ENCODE results near the gene NUP37. TPM values are rescaled to one million over a fixed set of nuclear protein-coding genes. Genes with fewer than 3 reads are reported as not detected.

NUP37 gene
- total RNA-seq, 1 donor from 2014 or later, result 44.9 TPM

GRCh38 chr12:102114212-102114611, 5.7 kb downstream of the NUP37 start:
- Mint-ChIP-seq H3K27ac (ENCODE audit: unreplicated experiment) (no peak overlapping the region), H3K4me3 (no peak overlapping the region), H3K4me1 (peaks cover 4% of the 10 kb centered on the region), H3K9me3 (no peaks in the 10 kb centered on the region), H3K27me3 (ENCODE audit: low read depth) (no peaks in the 10 kb centered on the region), H3K36me3 (ENCODE audit: low read depth) (peaks cover 14% of the 10 kb centered on the region)
- DNase-seq (ENCODE audit: low read depth, low spot score), result no peak
- TF ChIP-seq CTCF (conservative IDR thresholded peaks at IDR 0.05), result no peak

DNA sequence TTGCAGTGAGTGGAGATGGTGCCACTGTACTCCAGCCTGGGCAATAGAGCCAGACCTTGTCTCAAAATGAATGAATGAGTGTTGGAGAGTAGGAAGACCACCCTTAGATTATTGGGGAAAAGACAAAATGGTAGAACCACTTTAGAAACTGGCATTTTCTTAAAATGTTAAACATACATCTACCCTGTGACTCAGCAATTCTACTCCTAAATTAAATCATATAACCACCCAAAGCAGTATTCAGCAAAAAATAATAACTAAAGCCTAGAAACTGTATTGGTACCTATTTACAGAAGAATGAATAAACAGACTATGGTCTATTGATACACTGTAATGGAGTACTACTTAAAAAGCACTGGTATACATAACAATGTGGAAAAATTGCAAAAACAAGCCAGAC, 9.1 kb downstream of the NUP37 start:
- Mint-ChIP-seq H3K4me1 (no peaks in the 10 kb centered on the region), H3K27ac (ENCODE audit: unreplicated experiment) (no peak overlapping the region), H3K4me3 (no peak overlapping the region), H3K36me3 (ENCODE audit: low read depth) (peaks cover 38% of the 10 kb centered on the region), H3K9me3 (peaks cover 9% of the 10 kb centered on the region), H3K27me3 (ENCODE audit: low read depth) (no peaks in the 10 kb centered on the region)
- no peak for DNase-seq (ENCODE audit: low read depth, low spot score)
- no peak for TF ChIP-seq CTCF (conservative IDR thresholded peaks at IDR 0.05)

- no peak overlapping the region for H3K4me3 Mint-ChIP-seq
- no peak for DNase-seq (ENCODE audit: low read depth, low spot score)
- TF ChIP-seq CTCF (conservative IDR thresholded peaks at IDR 0.05), result no peak
- H3K27me3 Mint-ChIP-seq (ENCODE audit: low read depth), result no peaks in the 10 kb centered on the region
- H3K9me3 Mint-ChIP-seq, result peaks cover 20% of the 10 kb centered on the region
- no peaks in the 10 kb centered on the region for H3K4me1 Mint-ChIP-seq
- no peak overlapping the region for H3K27ac Mint-ChIP-seq (ENCODE audit: unreplicated experiment)
- peaks cover 62% of the 10 kb centered on the region for H3K36me3 Mint-ChIP-seq (ENCODE audit: low read depth)
Observed at GRCh38 chr12:102107970-102108369, 11.9 kb downstream of the NUP37 start.

DNA sequence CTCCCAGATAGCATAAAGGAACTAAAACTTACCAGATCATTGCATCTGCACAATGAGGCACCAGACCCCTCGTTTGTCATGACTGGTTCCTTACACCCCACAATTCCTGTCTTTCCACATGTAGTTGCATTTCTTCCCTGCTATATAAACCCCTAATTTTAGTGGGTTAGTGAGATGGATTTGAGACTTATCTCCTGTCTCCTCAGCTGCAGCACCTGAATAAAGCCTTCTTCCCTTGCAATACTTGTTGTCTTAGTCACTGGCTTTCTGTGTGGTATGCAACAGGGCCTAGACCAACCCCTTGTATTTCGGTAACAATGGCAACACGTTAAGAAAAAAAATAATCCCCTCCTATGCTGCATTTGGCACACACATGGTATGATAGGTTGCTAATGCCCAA, 13.0 kb downstream of the NUP37 start:
- Mint-ChIP-seq H3K4me3 (no peak overlapping the region), H3K27me3 (ENCODE audit: low read depth) (no peaks in the 10 kb centered on the region), H3K9me3 (peaks cover 20% of the 10 kb centered on the region), H3K27ac (ENCODE audit: unreplicated experiment) (no peak overlapping the region), H3K4me1 (no peaks in the 10 kb centered on the region), H3K36me3 (ENCODE audit: low read depth) (peaks cover 68% of the 10 kb centered on the region)
- DNase-seq (ENCODE audit: low read depth, low spot score), result no peak
- no peak for TF ChIP-seq CTCF (conservative IDR thresholded peaks at IDR 0.05)

DNA sequence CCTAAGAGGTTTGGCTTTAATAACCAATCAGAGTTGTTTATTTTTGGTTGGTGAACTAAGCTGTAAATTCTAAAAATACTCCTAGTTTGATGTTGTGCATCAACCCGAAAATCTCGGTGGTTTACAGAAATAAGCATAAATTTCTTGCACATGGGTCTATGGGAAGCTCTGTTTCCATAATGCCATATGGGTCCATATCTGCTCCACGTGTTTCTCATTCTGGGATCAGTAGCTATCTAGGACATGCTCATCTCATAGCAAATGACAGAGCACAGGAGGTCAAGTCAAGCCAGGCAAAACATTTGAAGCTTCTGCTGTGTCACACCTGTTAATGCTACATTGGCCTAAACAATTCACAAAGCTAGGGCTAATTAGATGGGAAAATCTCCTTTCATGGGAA, 23.1 kb downstream of the NUP37 start:
- Mint-ChIP-seq H3K9me3 (no peaks in the 10 kb centered on the region), H3K4me1 (no peaks in the 10 kb centered on the region), H3K27ac (ENCODE audit: unreplicated experiment) (no peak overlapping the region), H3K36me3 (ENCODE audit: low read depth) (peaks cover 6% of the 10 kb centered on the region), H3K27me3 (ENCODE audit: low read depth) (no peaks in the 10 kb centered on the region), H3K4me3 (no peak overlapping the region)
- TF ChIP-seq CTCF (conservative IDR thresholded peaks at IDR 0.05), result no peak
- no peak for DNase-seq (ENCODE audit: low read depth, low spot score)

Data from neural crest cell (in vitro differentiated cells).